Measurements from ENCODE around the gene DESI1. TPM values are rescaled to one million over a fixed set of nuclear protein-coding genes. Genes with fewer than 3 reads are reported as not detected.

Gene DESI1
- total and polyA plus RNA-seq, 2 of the 13 experiments (the other 11 are each of a cell fraction or from before 2014, with no cell fraction given) = 21.6 to 29.2 TPM

DNA sequence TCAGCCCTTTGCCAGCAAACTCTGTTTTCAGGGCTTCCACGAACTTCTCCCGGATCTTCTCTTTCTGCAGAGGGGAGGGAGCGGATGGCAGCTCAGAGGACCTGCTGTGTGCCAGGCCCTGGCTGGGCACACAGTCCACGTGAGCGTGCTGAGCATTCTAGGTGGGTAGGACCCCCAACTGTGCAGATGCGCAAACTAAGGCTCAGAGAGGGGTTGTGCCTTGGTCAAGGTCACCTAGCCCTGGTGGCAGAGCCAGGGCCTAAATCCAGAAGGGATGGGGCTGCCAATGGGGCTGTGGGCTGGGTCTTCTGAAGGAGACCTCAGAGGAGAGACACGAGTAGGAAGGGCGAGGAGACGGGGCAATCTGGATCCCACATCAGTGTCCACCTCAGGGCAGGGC, 42.0 kb downstream of the DESI1 start:
- TF ChIP-seq ZNF274 (CRISPR knock-in tag; IDR thresholded peaks at IDR 0.05) (no peak), ZNF746 (CRISPR knock-in tag; IDR thresholded peaks at IDR 0.05) (no peak), BRCA1 (CRISPR knock-in tag; IDR thresholded peaks at IDR 0.05) (no peak), ZNF547 (CRISPR knock-in tag; IDR thresholded peaks at IDR 0.05) (no peak)
- TF ChIP-seq, protein P1, sequence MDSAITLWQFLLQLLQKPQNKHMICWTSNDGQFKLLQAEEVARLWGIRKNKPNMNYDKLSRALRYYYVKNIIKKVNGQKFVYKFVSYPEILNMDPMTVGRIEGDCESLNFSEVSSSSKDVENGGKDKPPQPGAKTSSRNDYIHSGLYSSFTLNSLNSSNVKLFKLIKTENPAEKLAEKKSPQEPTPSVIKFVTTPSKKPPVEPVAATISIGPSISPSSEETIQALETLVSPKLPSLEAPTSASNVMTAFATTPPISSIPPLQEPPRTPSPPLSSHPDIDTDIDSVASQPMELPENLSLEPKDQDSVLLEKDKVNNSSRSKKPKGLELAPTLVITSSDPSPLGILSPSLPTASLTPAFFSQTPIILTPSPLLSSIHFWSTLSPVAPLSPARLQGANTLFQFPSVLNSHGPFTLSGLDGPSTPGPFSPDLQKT (CRISPR knock-in tag; IDR thresholded peaks at IDR 0.05; ENCODE audit: borderline replicate concordance) = no peak
- 100% methylated on average over 8 of the region's 9 CpGs for WGBS (ENCODE audit: low lambda C conversion rate)
- H3K27me3 ChIP-seq (ENCODE audit: control insufficient read depth in 1 of 2, insufficient read depth in 2 of 2, low read length in 2 of 2) = no peaks in the 10 kb centered on the region
- ATAC-seq (no peak), FAIRE-seq (no peak), DNase-seq (ENCODE audit: low spot score) (no peak)
- peaks cover 28% of the 10 kb centered on the region for H3K4me1 ChIP-seq (ENCODE audit: insufficient read depth, low read length)
- no peak overlapping the region for H3K27ac ChIP-seq (ENCODE audit: extremely low read length, insufficient read depth, low read length)
- H3K9me3 ChIP-seq (ENCODE audit: low read length) = no peaks in the 10 kb centered on the region
- POLR2A ChIA-PET = interaction anchor here (1.6 to 4.5 kb wide), 2 partner anchors 11 to 43 kb away, joined by 6 to 29 read pairs; partner anchors contain the start of genes DESI1, PMM1 and XRCC6
- H3K4me2 ChIP-seq (ENCODE audit: low read depth, low read length) = no peak overlapping the region
- H2AFZ ChIP-seq (ENCODE audit: low read length) = no peak overlapping the region
- BruUV-seq (replicated peaks) = no TSS peak
- H3K4me3 ChIP-seq (replicated peaks in 1 of 3; ENCODE audit: insufficient read depth in 1 of 3, low read depth in 2 of 3, low read length in 3 of 3) = no peak overlapping the region
- CTCF ChIA-PET (ENCODE audit: low intra/inter-chr PET ratio, low total read pairs) = interaction anchor here (3.7 kb wide), 1 partner anchor 18 kb away, joined by 77 read pairs; no protein-coding TSS in a partner anchor
- in situ Hi-C loops (cut with HindIII; ENCODE audit: extremely low pct_ligation_motif_present, low pct_unique_long_range_greater_than_20kb) = no loop called here
- no peaks in the 10 kb centered on the region for H3K79me2 ChIP-seq (ENCODE audit: insufficient read depth, low read length)
- H3K36me3 ChIP-seq (replicated peaks in 1 of 2; ENCODE audit: control insufficient read depth in 1 of 2, insufficient read depth in 2 of 2, low read length in 2 of 2) = peaks cover 8 to 33% of the 10 kb centered on the region in 2 experiments
- H3K9ac ChIP-seq (ENCODE audit: insufficient read depth, low read depth, low read length) = no peak overlapping the region
- no peaks in the 10 kb centered on the region for H4K20me1 ChIP-seq (ENCODE audit: insufficient read depth, low read length)
- intact Hi-C loops (cut with micrococcal nuclease; ENCODE audit: unreplicated experiment) = no loop called here

DNA sequence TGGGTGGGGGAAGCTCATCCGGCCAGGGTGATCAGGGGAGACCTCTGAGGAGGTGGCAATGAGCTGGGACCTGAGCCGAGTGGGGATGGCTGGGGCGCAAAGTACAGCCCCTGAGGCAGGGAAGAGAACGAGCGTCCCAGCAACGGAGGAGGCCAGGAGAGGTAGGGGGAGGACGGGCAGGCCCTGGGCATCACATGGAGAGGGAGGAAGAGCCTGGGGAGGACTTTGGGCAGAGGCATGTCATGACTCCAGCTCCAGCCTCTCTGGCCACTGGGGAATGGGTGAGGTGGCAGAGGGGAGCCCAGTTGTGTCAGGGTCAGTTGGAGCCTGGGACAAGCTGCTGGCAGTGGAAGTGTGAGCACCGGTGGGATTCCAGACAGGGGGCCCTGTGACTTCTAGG, 42.7 kb downstream of the DESI1 start:
- DNase-seq (ENCODE audit: low spot score) (no peak), ATAC-seq (no peak), FAIRE-seq (no peak)
- no peak overlapping the region for H3K27ac ChIP-seq (ENCODE audit: extremely low read length, insufficient read depth, low read length)
- peaks cover 7 to 30% of the 10 kb centered on the region in 2 experiments for H3K36me3 ChIP-seq (replicated peaks in 1 of 2; ENCODE audit: control insufficient read depth in 1 of 2, insufficient read depth in 2 of 2, low read length in 2 of 2)
- WGBS (ENCODE audit: low lambda C conversion rate) = 82% methylated on average over 8 of the region's 8 CpGs
- no peak overlapping the region for H2AFZ ChIP-seq (ENCODE audit: low read length)
- H3K9ac ChIP-seq (ENCODE audit: insufficient read depth, low read depth, low read length) = no peak overlapping the region
- in situ Hi-C loops (cut with HindIII; ENCODE audit: extremely low pct_ligation_motif_present, low pct_unique_long_range_greater_than_20kb) (no loop called here), intact Hi-C loops (cut with micrococcal nuclease; ENCODE audit: unreplicated experiment) (no loop called here)
- no peaks in the 10 kb centered on the region for H3K27me3 ChIP-seq (ENCODE audit: control insufficient read depth in 1 of 2, insufficient read depth in 2 of 2, low read length in 2 of 2)
- H3K4me2 ChIP-seq (ENCODE audit: low read depth, low read length) = no peak overlapping the region
- H4K20me1 ChIP-seq (ENCODE audit: insufficient read depth, low read length) = no peaks in the 10 kb centered on the region
- H3K4me3 ChIP-seq (replicated peaks in 1 of 3; ENCODE audit: insufficient read depth in 1 of 3, low read depth in 2 of 3, low read length in 3 of 3) = no peak overlapping the region
- no TSS peak for BruUV-seq (replicated peaks)
- TF ChIP-seq ZBTB20 (CRISPR knock-in tag; IDR thresholded peaks at IDR 0.05; ENCODE audit: borderline replicate concordance, low read depth) (no peak), ZNF263 (CRISPR knock-in tag; IDR thresholded peaks at IDR 0.05) (peak; percentile 72)
- POLR2A ChIA-PET = interaction anchor here (0.8 to 4.5 kb wide), 3 partner anchors 12 to 43 kb away, joined by 3 to 29 read pairs (median 3); partner anchors contain the start of genes PMM1 and XRCC6
- H3K4me1 ChIP-seq (ENCODE audit: insufficient read depth, low read length) = peaks cover 28% of the 10 kb centered on the region
- no peaks in the 10 kb centered on the region for H3K9me3 ChIP-seq (ENCODE audit: low read length)
- H3K79me2 ChIP-seq (ENCODE audit: insufficient read depth, low read length) = no peaks in the 10 kb centered on the region
- CTCF ChIA-PET (ENCODE audit: low intra/inter-chr PET ratio, low total read pairs) = interaction anchor here (2.4 to 3.7 kb wide), 2 partner anchors 19 to 35 kb away, joined by 21 to 77 read pairs; partner anchors contain the start of gene POLR3H

Measured in HepG2 (cell line).